ENCODE data around the gene RNPEPL1.

- TF ChIP-seq POLR2A (IDR thresholded peaks at IDR 0.05; ENCODE audit: low read length) = no peak
- no peak for TF ChIP-seq CTCF (IDR thresholded peaks at IDR 0.05)
- no peak for TF ChIP-seq MYC (IDR thresholded peaks at IDR 0.05; ENCODE audit: borderline replicate concordance, low read length)
- no peak for TF ChIP-seq RAD21 (conservative IDR thresholded peaks at IDR 0.05 in 1 of 2, IDR thresholded peaks at IDR 0.05 in 1 of 2)
- TF ChIP-seq SMC3 (IDR thresholded peaks at IDR 0.05) = no peak
- TF ChIP-seq ESRRA (IDR thresholded peaks at IDR 0.05; ENCODE audit: borderline replicate concordance, low read length) = no peak
- no peak for TF ChIP-seq RARB (CRISPR knock-in tag; IDR thresholded peaks at IDR 0.05)
These were observed 33.0 kb downstream of the RNPEPL1 start for GRCh38 chr2:240601061-240601830.

All from A549 (cell line).